Suprapubic skin (tissue), 4 donors: Measurements from ENCODE around the gene PGM1.

Source experiments
- CTCF ChIP-seq, 2 donors: fragments of 200-600 bp in 1 of 2; fragments of 450-650 bp in 1 of 2; sonication (generic) in 1 of 2; IDR thresholded peaks; one replicate each; pipeline ENCODE4 v1.5.1; 2016 to 2019; ENCODE audit warnings: antibody characterized with exemption in 2 of 2, mild to moderate bottlenecking in 1 of 2, moderate library complexity in 1 of 2
- POLR2A ChIP-seq, 2 donors: fragments of 450-650 bp; IDR thresholded peaks; one replicate each; pipeline ENCODE4 v1.6.1; 2017; ENCODE audit warnings: antibody characterized with exemption in 2 of 2, mild to moderate bottlenecking in 2 of 2, moderate library complexity in 2 of 2
- POLR2AphosphoS5 ChIP-seq, 3 donors: sonication (generic); formaldehyde crosslinking; IDR thresholded peaks; one replicate each; pipeline ENCODE4 v1.6.1; 2017; ENCODE audit warnings: antibody characterized with exemption in 3 of 3

- TF ChIP-seq CTCF (IDR thresholded peaks at IDR 0.05) = no peak
- no peak for TF ChIP-seq POLR2A (IDR thresholded peaks at IDR 0.05)
- no peak for TF ChIP-seq POLR2AphosphoS5 (IDR thresholded peaks at IDR 0.05)
Observed at GRCh38 chr1:63664742-63665141, 71.5 kb downstream of the PGM1 start.
